HG03457 (cell line): Measurements from ENCODE around the gene RAPGEF4.
A peak's percentile ranks its signal among the peaks of the same experiment; 100 is the strongest.

ENCODE experiments used
- ATAC-seq: cut with Tn5 transposase; IDR thresholded peaks from one replicate; pipeline ENCODE4 v1.9.1; 2021; ENCODE audit warnings: moderate number of reproducible peaks; ENCODE audit not compliant: unreplicated experiment

RAPGEF4 gene

DNA sequence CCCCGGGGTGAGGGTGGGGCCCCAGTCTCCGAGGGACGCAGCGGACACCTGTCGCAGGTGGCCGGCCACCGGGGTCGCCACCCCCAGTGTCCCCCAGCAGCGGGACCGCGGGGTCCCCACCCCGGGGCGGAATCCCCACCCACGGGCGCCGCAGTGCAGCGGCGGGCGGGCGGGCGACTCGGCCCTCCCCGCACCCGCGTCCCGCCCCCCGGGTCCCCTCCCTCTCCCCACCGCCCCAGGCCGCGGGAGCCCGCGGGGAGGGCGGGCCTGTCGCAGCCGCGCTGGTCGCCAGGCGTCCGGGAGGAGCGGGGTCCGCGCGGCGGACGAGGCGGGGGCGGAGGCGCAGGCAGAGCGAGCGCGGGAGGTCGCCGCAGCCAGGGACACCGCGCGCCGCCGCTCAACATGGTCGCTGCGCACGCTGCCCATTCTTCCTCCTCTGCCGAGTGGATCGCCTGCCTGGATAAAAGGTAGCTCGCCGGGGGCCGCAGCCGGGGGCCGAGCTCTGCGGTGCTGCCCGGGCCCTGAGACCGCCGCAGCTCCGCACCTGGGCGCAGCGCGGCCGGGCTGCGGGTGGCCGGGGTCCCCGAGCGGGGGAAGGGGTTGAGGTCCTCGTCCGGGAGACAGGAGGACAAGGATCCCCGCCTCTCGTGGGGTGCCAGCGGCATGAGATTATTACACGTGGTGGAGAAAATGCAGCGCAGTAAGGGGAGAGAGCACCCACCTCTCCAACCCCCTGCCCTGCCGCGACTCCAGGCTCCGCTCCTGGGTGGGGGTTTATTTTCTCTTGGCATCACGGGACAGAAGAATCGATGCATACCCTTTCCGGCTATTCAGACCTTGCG lies at the start of gene RAPGEF4:
Gene RAPGEF4 (plus strand): TSS at position 264 of the 842 bp plus-strand sequence. CDS start 139 bp downstream, at position 403.
- no peak for ATAC-seq

DNA sequence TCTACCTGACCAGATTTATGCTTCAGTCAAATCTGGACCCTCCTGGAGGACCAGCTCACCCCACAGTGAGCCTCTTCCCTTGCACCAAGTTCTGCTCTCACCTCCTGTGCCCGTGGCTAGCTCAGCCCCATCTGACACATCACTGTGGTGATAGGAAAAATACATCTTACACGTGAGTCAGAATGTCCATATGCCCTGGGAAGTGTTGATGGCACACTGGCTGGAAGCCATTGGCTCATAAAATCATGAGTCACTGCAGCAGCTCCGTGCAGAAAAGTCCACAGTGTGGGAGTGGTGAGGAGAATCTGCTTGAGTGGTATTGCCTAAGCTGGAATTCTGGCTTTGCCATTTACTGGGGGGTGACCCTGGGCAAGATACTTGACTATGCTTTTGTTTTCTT lies 42.6 kb upstream of the RAPGEF4 start:
- ATAC-seq: no peak

DNA sequence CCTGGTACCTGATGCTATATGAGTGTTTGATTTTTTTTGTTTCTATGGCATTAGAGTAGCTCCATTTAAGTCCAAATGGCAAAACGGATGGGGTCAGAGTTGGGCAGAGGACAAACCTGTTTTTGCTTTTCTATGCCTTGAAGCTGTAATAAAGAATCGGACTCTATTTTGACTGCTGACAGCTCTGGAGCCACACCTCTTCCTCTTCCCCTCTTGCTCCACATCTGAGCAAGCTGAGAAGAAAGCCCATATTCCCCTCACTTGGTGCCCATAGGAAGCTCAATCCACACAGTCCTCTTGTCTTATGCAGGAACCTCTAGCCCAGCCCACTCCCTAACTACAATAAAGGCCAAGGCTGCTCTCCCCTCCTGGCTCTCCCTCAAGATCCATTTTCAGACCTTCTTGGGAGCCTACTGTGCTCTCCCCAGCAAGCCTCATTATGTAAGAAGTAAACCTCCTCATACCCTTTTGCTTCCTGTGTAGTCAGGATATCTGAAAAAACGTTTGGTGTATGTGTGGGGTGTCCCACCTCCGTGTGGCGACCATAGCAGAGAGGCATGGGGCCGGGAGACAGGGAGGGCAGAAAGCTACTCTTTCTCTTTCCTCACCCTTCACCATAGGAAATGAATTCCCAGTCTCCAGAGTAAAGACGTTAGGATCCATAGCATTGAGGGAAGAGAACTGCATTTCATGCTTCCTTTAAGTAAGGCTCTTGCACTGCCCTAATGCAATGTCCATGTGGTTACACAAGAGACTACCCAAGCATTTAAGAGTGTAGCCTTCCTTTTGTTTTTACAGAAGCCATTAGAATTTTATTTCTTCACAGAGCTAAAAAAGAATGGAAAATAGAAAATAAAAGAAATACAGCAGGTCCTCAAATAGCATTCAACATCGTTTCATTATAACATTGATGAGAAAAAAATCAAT lies 41.9 kb upstream of the RAPGEF4 start:
- no peak for ATAC-seq

DNA sequence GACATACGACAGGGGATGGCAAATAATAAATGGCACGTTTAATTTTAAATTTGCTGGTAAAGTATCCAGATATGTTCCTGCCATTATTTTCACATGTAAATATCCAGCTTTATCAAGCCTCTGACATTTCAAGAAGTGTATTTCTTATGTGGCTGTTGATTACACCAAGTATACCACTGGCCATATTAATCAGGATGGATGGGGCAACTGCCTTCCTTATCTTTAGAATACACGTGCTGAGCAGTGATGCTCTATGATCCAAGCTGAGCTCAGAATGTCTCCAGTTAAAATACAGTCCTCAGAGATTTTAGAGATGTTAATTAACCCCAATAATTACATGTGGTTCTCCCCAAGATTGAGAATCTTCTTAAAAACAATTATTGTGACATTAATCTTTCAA lies 38.3 kb upstream of the RAPGEF4 start:
- no peak for ATAC-seq

DNA sequence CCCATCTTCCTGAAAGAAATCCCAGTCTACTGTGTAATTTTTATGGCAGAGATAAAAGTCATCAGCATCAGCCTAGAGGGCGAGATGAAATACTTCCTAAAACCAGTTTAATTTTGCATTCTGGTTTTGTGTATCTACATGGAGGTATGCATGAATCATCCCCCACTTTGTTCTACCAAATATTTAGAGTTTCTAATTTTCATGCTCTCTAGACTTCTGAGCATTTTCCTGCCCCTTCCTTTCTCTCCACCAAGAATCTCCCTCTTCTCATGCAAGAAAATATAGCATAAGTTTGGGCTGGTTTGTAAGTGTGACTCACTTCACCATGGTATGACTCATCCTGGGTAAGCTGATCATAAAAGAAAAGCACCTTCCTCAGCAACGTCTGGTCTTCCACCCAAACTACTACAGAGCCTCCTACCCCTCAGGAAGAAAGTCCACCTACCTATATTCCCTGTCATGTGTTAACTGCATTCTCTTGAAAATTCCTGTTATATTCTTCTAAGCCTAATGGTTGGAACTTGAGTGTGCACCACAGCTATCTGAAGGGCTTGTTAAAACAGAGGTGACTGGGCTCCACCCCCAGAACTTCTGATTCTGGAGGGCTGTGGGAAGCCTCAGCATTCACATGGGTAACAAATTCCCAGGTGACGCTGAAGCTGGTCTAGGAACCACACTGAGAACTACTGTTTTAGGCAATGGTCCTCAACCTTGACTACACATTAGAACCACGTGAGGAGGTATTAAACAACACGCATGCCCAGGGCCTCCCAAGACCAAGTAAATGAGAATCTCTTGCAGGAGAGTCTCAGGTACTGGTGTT lies 37.4 kb upstream of the RAPGEF4 start:
- ATAC-seq: peak; percentile 69

DNA sequence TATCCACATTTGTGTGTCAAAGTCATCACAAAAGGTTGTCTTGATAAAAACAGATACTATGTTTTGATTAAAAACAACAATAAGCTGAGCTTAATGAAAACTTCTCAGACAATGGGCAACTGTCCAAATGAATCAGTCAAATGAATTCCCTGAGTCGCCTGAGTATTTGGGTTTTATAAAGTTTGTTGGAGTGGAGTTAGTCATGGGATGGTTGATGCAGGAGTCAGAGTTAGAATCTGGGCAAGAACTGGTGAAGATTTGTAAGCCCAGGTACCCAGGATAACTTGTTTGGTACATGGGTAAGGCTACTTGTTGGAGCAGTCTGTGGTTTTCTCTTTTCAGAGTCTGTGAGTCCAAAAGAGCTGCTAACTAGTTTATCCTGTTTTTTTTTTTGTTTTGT lies 34.4 kb upstream of the RAPGEF4 start:
- no peak for ATAC-seq

DNA sequence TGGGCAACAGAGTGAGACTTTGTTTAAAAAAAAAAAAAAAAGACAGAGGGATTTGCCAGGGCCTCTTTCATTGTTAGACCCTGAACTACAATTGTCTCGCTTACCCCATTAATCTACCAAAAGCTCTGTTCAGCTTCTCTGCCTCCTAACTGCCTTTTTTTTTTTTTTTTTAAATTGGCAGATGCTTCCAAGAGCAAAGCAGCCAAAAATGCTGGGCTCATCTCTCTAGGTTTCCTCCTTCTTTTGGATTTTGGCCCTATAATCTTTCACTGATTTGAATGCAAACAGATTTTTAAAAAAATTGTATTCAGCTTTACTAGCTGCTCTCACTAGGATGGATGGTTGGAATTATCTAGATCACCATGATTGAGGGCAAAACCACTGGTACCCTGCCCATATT lies 33.2 kb upstream of the RAPGEF4 start:
- no peak for ATAC-seq

DNA sequence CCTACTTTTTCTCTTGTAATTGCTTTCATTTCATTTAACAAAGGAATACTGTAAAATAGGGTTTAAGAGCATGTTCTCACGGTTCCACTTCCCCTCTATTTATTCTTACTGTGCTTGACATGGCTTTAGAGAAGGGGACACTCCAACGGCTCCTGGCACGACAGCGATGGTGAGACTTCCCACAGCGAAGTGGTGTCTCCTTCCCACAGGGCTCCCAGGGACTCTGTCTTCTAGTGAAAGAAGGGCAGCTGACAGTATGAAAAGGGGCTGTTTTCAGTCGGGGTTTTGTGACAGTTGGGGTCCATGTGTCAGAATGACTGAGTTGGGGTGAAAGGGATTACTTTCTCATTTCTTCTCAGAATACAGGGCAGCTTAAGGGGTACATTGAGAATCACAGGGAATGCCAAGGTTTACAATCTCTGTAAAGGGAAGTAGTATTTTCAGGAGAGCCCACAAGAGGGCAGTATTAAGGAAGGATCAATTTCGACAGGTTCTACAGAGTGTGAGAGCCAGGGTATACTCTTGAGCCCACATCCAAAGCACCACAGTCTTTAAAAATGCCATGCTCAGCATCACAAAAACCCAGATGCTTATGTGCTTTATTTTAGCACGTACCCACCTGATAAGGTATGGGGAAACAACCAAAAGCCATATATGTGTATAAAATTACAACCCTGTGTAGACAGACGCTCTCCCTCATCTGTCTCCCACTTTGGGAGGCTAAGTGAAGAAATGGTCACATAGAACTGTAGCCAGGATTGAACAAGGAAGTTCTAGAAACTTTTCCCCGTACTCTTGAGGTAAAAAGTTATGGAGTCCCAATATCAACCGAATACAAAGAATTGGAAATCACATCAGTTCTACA lies 31.3 kb upstream of the RAPGEF4 start:
- ATAC-seq: no peak

DNA sequence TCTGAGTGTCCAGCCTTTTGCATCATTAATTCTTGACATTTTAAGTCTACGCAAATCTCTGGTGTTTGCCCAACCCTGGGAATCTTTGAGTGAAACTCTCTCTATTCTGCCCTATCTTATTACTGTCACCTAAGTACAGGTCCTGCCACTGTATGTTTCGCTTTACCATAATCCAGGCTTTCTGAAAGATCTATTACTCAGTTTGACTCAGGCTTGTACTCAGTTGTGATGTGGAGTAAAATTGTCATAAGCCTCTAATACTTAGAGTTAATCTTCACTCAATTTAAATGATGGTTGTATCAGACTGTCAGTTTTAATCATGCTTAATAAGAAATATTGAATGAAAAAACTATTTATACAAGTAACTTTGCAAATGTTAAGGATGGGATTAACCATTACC lies 30.3 kb upstream of the RAPGEF4 start:
- ATAC-seq: no peak

DNA sequence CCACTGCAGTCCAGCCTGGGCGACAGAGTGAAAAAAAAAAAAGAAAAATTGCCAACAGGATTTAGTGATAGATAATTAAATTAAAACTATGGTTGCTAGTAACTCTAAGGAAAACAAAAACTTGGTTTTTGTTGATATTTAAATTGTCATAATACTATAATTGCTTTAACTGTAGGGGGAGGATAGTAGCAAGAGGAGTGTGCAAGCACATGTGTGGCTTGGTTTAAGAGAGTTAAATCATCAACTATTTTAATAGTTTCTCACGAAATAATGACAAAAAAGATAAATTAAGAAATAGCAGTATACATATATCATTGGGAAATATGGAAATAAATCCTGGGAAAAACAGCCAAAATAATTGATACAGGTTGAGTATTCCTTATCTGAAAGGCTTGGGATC lies 27.4 kb upstream of the RAPGEF4 start:
- no peak for ATAC-seq

DNA sequence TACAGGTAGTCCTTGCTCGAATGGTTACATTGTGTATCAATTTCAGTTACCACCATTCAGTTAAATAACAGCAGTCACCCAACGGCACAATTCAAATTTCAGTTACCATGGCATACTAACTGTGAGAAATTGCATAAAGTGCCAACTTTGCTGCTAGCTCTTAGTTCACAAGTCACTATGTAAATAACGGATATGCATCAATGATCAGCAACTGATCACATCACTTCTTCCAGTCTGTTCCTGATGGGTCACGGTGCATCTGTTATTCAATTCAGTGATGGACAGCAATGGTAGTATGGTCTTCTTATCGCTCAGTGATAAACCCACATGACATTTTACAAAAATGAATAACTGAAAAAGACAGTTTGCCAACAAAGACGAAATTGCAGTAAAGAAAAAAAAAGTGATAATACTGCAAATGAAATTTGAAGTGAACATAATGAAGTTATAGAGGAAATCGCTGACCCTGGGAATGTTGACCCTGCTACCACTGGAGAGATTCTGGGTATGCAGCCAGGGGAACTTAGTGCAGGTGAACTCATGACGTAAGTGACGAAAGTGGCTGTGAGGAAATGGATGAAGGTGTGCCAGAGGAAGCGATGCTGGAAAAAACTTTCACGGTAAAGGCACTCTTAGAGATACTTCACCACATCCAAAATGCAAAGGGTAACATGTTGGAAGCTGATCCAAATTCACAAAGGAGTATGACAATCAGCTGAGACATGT lies 25.9 kb upstream of the RAPGEF4 start:
- ATAC-seq: no peak

DNA sequence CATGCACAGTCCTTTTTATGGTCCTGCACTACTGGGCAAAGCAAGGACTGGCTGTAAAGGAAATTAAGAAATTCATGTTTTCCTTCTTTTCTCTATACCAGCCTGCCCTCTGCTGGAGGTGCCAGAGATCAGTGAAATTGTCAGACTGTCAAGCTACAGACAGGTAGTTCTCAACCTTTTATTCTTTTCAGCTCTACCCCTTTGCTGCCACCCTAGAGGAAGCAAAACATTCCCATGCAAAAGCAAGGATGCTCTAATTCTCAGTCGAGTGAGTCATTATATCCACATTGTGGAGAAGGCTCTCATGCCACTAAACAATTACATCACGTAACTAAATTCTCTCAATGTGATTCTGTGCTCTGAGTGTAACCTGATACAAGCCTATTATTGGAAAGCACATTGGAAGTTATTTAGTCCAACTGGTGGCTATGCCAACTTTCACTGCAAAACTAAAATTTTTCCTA lies 25.0 kb upstream of the RAPGEF4 start:
- ATAC-seq: no peak

DNA sequence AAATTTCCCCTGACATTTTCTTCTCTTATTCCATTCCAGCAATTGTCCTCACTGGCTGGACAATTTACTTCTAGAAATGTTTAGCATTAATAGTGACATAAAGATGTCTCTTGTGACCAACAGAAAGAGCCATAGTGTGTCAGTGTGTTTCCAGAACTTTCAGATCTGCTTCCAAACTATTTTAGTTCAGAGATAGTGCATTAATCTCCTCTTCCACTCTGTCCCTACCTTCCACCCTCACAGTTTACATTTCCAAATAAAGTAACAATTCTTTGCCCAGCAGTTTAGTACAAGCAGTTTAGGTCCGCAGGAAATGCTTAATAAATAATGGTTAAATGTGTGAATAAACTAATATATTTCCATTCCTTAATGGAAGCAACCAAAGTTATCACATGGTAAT lies 24.5 kb upstream of the RAPGEF4 start:
- no peak for ATAC-seq

DNA sequence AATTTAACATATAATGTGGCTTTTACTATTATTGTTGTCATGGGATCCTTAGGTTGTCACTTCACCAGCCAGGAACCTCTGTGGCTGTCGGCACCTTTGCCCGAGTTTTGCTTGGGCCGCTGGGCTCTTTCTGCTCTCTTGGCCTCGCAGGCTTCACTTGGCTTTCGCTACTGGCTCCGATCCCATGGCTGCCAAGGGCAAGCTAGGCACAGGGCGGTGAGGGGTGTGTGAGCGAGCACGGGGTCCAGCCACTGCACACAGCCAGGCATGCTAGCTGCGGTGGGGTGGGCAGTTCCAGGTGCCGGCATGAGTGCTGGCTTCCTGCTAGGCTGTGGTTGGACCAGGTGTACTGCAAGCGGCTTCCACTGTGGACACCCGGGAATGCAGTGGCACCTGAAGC lies 23.4 kb upstream of the RAPGEF4 start:
- no peak for ATAC-seq

DNA sequence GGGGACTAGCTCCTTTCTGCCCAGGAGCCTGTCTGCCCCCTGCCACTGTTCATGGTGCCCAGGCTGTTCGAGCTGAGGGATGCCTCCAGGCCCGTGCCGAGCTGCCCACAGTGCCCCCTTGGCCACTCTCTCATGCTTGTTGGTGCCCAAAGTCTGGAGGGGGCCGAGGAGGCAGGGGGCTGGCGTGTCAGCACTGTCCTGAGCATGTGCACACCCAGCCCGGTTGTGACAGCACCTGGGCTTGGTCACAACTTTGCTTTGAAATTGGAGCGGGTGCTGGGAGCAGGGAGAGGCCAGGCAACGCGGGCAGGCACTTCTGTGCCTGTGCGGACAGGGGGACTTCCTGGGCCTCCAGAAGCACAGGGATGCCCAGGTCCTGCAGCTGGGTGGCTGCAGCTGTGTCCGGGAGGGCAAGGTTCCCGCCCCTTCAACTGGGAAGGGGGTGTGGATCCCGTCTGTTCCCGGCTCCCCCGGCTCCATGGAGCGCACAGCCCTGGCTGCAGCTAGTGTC lies 22.2 kb upstream of the RAPGEF4 start:
- no peak for ATAC-seq

DNA sequence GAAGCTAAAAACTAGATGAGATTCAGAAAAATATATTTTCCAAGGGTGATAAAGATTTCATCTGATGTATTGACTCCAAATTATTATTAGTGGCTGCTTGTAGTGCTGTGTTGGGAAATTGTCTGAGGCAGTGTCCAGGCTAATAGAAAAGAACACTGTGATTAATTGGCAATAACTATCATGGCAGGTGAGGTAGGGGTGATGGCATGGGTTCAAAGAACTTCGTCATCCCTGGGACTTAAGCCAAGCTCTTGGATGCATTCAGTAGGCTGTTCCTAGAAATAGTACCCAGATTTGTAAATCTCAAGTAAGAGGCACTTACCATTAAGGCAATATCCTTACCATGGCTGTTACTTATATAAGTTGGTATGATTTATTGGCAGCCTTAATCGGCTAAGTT lies 13.2 kb upstream of the RAPGEF4 start:
- no peak for ATAC-seq

DNA sequence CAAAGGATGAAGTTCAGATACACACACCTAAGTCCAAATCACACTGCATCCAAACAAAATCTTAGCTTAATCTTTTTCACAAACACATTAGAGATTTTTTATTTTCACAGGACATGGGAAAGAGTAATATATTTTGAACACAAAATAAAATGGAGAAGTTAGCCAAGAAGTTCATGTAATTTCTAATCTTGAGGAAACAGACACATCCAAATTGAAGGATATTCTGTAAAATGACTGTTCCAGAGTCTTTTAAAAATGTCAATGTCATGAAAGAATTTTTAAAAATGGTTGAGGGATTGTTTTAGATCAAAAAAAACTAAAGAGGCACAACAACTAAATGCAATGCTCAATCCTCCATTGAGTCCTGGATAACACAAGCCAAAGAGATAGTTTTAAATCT lies 12.4 kb upstream of the RAPGEF4 start:
- no peak for ATAC-seq

DNA sequence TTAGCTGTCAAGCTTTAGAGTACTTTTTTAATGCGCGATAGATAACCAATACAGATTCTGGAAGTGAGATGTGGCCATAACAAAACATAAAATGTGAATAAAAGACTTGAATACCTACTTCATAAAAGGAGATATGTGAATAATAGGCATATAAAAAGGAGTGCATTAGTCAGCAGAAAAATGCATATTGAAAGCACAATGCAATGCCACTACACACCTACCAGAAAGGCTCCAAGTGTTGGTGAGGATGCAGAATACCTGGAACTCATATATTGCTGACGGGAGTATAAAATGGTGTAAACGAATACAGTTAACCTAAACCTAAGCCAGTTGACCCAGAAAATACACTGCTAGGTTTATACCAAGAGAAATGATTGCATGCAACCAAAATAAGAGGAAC lies 10.9 kb upstream of the RAPGEF4 start:
- ATAC-seq: no peak

DNA sequence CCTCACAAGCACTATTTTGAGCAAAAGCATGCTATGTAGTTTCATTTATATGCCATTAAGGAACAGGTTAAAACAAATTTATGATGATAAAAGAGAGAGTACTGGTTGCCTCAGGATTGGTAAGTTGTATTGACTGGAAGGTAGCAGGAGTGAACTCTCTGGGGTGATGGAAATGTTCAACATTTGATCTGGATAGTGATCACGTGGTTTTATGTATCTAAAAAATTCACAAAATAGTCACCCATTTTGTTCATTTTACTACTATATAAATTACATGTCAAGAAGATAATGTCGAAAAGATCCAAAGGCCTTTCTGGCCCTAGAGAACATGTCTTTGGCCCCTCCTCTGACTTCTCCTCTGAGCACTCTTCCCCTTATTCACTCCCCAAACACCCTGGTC lies 10.4 kb upstream of the RAPGEF4 start:
- no peak for ATAC-seq
